ENCODE results near the gene FMNL2. TPM values are rescaled to one million over a fixed set of nuclear protein-coding genes. Genes with fewer than 3 reads are reported as not detected.

Gene FMNL2
- total and polyA plus RNA-seq, 2 experiments from 2014 or later = 16.5 to 45.4 TPM

- no peak for TF ChIP-seq ZNF462 (CRISPR knock-in tag; IDR thresholded peaks at IDR 0.05)
Measured at GRCh38 chr2:152415796-152416195, 80.8 kb downstream of the FMNL2 start (continued).

- ATAC-seq = no peak
- Mint-ChIP-seq H3K9me3 (no peaks in the 10 kb centered on the region), H3K36me3 (ENCODE audit: low read depth) (no peaks in the 10 kb centered on the region), H3K27ac (no peak overlapping the region), H3K4me3 (no peak overlapping the region), H3K27me3 (ENCODE audit: insufficient read depth, low read depth, poor library complexity) (peaks cover 2% of the 10 kb centered on the region), H3K4me1 (peaks cover 56% of the 10 kb centered on the region)
- Histone ChIP-seq H3K36me3 (ENCODE audit: insufficient read depth) (no peaks in the 10 kb centered on the region; the same call in 1 of the 2 replicates), H3K4me2 (no peak overlapping the region), H3K9me2 (ENCODE audit: insufficient read depth) (no peaks in the 10 kb centered on the region), H4K20me1 (replicated peaks; ENCODE audit: insufficient read depth) (peaks cover 10% of the 10 kb centered on the region; the same call in 1 of the 2 replicates), H2AFZ (no peak overlapping the region), H3K4me3 (no peak overlapping the region), H3K4me1 (ENCODE audit: insufficient read depth) (peaks cover 37% of the 10 kb centered on the region), H3F3A (replicated peaks; ENCODE audit: low read depth) (no peaks in the 10 kb centered on the region), H3K27me3 (ENCODE audit: insufficient read depth) (no peaks in the 10 kb centered on the region), H3K27ac (ENCODE audit: low read depth) (no peak overlapping the region), H3K79me2 (replicated peaks; ENCODE audit: insufficient read depth) (peaks cover 91% of the 10 kb centered on the region)
- no peak for DNase-seq (ENCODE audit: low spot score)
- TF ChIP-seq JUNB (IDR thresholded peaks at IDR 0.05; ENCODE audit: unreplicated experiment) (no peak), EZH2phosphoT487 (IDR thresholded peaks at IDR 0.05; ENCODE audit: unreplicated experiment) (no peak), ZNF331 (CRISPR knock-in tag; IDR thresholded peaks at IDR 0.05; ENCODE audit: low read depth) (no peak), REST (IDR thresholded peaks at IDR 0.05; ENCODE audit: unreplicated experiment) (no peak), CTCF (conservative IDR thresholded peaks at IDR 0.05; ENCODE audit: low read depth in 2 of 2) (no peak), ZNF114 (CRISPR knock-in tag; IDR thresholded peaks at IDR 0.05) (no peak)
Measured at GRCh38 chr2:152418688-152419087, 83.7 kb downstream of the FMNL2 start.
